NCI-H446 treated with DMSO at 0.1 percent for 48 hours (cell line): ENCODE measurements around the gene L3MBTL3.

Source experiments
- DNase-seq: peaks from one replicate; lab custom pipeline; 2025; lab: John Stamatoyannopoulos, UW

The L3MBTL3 gene

DNA sequence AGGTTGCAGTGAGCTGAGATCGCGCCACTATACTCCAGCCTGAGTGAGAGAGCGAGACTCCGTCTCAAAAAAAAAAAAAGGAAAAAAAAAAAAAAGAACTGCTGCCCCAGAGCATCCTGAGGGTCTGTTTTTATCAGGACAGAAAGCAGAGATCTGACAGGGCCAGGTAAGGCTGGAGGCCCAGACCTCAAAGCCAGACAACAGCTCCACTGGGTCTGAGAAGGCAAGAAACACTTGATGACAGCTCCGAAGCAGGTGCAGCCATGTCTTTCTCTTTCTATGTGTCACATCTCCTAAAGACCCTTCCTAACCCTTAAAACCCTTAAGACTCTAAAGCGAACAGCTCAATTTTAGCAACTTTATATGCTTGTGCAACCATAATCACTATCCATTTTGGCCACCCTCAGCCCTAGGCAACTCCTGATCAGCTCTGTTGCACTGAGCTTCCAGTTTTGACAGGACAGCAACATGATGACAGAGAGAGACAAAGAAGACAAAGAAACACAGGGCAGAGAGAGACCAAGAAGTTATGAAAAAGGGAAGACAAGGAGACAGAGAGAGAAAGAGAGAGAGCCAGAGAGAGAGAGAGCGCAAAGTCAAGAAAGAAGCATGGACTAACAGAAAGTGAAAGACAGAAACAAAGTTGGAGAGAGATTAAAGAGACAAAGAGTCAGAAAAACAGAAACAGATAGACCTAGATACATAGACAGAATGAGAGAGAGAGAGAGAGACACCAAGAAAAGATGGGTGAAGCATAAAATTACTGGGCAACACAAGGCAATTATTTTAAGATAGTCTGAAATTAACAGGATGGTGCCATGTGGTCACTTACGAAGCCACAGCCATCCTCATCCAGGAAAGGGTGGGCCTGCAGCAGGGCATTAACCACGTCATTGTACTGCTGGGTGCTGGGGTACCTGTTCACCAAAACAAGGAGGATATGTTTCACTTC, 165.2 kb downstream of the L3MBTL3 start:
- DNase-seq, result no peak

DNA sequence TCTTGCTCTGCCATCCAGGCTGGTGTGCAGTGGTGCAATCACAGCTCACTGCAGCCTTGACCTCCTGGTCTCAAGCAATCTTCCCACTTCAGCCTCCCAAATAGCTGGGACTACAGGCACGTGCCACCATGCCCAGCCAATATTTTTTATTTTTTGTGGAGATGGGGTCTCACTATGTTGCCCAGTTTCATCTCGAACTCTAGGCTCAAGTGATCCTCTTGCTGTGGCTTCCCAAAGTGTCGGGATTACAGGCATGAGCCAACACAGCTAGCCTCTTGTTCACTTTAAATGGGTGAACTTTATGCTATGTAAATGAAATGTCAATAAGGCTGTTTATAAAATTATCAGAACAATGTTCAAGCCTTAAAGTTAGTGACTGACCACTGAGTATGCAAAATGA, 167.3 kb downstream of the L3MBTL3 start:
- DNase-seq, result no peak

- DNase-seq, result no peak
These were observed 169.2 kb downstream of the L3MBTL3 start for GRCh38 chr6:130187335-130188206.

- no peak for DNase-seq
These were observed 170.0 kb downstream of the L3MBTL3 start for GRCh38 chr6:130188207-130188899.

DNA sequence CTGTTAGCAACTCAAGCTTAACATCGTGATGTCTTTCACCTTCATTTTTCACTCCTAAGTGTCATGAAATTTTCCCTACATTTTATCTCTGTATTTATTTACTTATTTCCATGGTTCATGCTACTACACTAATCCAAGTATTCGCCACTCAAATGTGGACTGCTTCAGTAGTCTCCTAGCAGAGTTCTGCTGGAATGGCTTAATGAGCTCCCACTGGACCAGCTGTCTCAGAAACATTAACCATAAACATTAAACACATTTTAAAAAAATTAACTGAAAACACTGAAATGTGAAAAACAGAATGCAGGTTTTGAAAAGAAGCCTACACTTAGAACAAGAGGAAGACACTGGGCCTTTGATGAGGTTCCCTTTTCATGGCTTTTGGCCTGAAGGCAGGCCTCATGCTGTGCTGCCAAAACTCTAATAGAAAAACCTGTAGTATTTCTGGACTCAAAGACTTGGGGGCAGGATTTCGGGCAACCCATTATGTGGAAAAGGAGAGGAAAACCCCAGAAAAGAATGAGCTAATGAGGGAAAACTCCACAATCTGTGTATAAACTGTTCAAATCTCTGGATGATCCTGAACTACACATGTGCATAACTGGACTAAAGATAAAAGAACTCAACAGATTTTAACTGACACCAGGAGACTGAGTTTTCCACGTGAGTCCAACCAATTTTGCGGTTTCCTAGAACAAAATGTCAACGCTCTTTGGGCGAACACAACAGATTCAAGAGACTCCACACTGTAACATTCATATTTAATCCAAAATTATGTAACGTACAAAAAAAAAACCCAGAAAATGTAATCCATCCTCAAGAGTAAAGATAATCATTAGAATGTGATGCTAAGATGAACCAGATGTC, 171.4 kb downstream of the L3MBTL3 start:
- no peak for DNase-seq
